Naive thymus-derived CD4-positive, alpha-beta T cell (primary cell): ENCODE data around the gene CDK14. TPM values are rescaled to one million over a fixed set of nuclear protein-coding genes. Genes with fewer than 3 reads are reported as not detected.

Experiments
- ATAC-seq: fragments of 150-1000 bp; cut with Tn5 transposase; 2 replicates; pipeline ENCODE4 v1.10.0; 2021; ENCODE audit warnings: mild to moderate bottlenecking, moderate library complexity
- CTCF ChIA-PET: fragments of 350-600 bp; sonication (Branson Sonifier 250); formaldehyde crosslinking; loops from one replicate; lab custom pipeline; 2021; ENCODE audit warnings: antibody characterized with exemption; lab: Charles Lee
- POLR2A ChIA-PET: fragments of 350-600 bp; sonication (Branson Sonifier 250); formaldehyde crosslinking; loops from one replicate; lab custom pipeline; 2021; ENCODE audit warnings: antibody characterized with exemption, inconsistent platforms; lab: Charles Lee
- DNase-seq, 9 donors: peaks; one replicate each; pipeline versions ENCODE4 v3.0.0 to v3.0.0-alpha.2; 2020 to 2022; ENCODE audit warnings: mixed read lengths in 1 of 9
- H3K27ac ChIP-seq: one replicate; pipeline ENCODE4 v1.7.0; 2013; ENCODE audit warnings: mild to moderate bottlenecking, low read depth, low read length, moderate library complexity
- H3K27me3 ChIP-seq, 2 donors: one replicate each; pipeline ENCODE4 v1.7.0; 2013; ENCODE audit warnings: low read length in 2 of 2, mild to moderate bottlenecking in 2 of 2, moderate library complexity in 2 of 2; ENCODE audit not compliant: control insufficient read depth in 2 of 2, insufficient read depth in 2 of 2
- H3K36me3 ChIP-seq, 3 experiments: 1 replicate in 2 of 3; 2 replicates in 1 of 3; pipeline ENCODE4 v1.7.0; 2013; ENCODE audit warnings: low read length in 3 of 3, mild to moderate bottlenecking in 3 of 3, moderate library complexity in 1 of 3; ENCODE audit not compliant: insufficient read depth in 3 of 3, control insufficient read depth in 2 of 3
- H3K4me1 ChIP-seq, 2 donors: one replicate each; pipeline ENCODE4 v1.7.0; 2013; ENCODE audit warnings: low read length in 2 of 2, mild to moderate bottlenecking in 2 of 2, moderate library complexity in 1 of 2; ENCODE audit not compliant: control insufficient read depth in 2 of 2, insufficient read depth in 2 of 2
- H3K4me3 ChIP-seq: 2 replicates; pipeline ENCODE4 v1.7.0; 2013; ENCODE audit warnings: mild to moderate bottlenecking, low read length
- H3K9me3 ChIP-seq, 3 experiments: 1 replicate in 2 of 3; 2 replicates in 1 of 3; pipeline ENCODE4 v1.7.0; 2013; ENCODE audit warnings: low read length in 3 of 3; ENCODE audit not compliant: control insufficient read depth in 2 of 3
- H3K27ac Mint-ChIP-seq, 9 donors: one replicate each; pipeline ENCODE4 v1.8.0; 2020 to 2022; ENCODE audit warnings: mixed read lengths in 9 of 9, mild to moderate bottlenecking in 8 of 9, moderate library complexity in 5 of 9, inconsistent platforms in 2 of 9
- H3K27me3 Mint-ChIP-seq, 5 donors: one replicate each; pipeline ENCODE4 v1.8.0; 2021 to 2022; ENCODE audit warnings: mixed read lengths in 5 of 5, mild to moderate bottlenecking in 1 of 5
- H3K36me3 Mint-ChIP-seq, 5 donors: one replicate each; pipeline ENCODE4 v1.8.0; 2020 to 2022; ENCODE audit warnings: mixed read lengths in 5 of 5, mild to moderate bottlenecking in 3 of 5, inconsistent platforms in 1 of 5
- H3K4me1 Mint-ChIP-seq, 7 donors: one replicate each; pipeline ENCODE4 v1.8.0; 2020 to 2022; ENCODE audit warnings: mixed read lengths in 7 of 7, mild to moderate bottlenecking in 3 of 7, inconsistent platforms in 1 of 7
- H3K4me3 Mint-ChIP-seq, 10 donors: one replicate each; pipeline ENCODE4 v1.8.0; 2020 to 2022; ENCODE audit warnings: mild to moderate bottlenecking in 10 of 10, mixed read lengths in 10 of 10, moderate library complexity in 6 of 10, inconsistent platforms in 2 of 10
- H3K9me3 Mint-ChIP-seq, 11 donors: one replicate each; pipeline ENCODE4 v1.8.0; 2020 to 2022; ENCODE audit warnings: mixed read lengths in 11 of 11, mild to moderate bottlenecking in 4 of 11, inconsistent platforms in 1 of 11, moderate library complexity in 1 of 11
- intact Hi-C, 2 donors: fragments of 100-400 bp; cut with micrococcal nuclease; formaldehyde crosslinking; loops; one replicate each; pipeline ENCODE4 v1.15.1; 2023
- polyA plus RNA-seq, 2 donors: library from polyadenylated mRNA; unstranded; fragments of 300-500 nt; fragmentation: Illumina TruSeq; gene quantifications; one replicate each; pipeline ENCODE4 v1.2.3, GENCODE V29; 2021
- total RNA-seq, 6 experiments: library from RNA in 5 of 6; stranded (reverse) in 5 of 6; gene quantifications; 1 replicate in 5 of 6; 2 replicates in 1 of 6; pipeline ENCODE4 v1.2.3 and lab custom pipeline; 2021 to 2026

CDK14 gene
- total and polyA plus RNA-seq, 7 experiments from 2014 or later = 0.05 to 9.9 (median 0.72) TPM; not detected in 1

DNA sequence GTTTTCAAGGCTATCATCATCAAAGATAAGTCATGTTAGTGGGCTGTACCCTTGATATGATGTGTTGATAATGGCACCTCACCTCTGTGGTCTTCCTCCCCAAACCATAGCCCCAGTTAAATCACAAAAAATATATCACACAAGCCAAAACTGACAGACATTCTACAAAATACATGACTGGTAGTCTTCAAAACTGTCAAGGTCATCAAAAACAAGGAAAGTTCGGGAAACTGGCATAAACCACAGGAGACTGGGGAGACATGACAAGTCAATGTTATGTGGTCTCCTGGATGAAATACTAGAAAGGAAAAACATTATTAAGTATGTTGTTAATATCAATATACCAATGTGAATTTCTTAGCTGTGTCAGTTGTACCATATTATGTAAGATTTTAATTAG is 388.6 kb downstream of the CDK14 start:
- Histone ChIP-seq H3K36me3 (no peaks in the 10 kb centered on the region), H3K27me3 (no peaks in the 10 kb centered on the region), H3K4me3 (no peak overlapping the region), H3K4me1 (no peaks in the 10 kb centered on the region), H3K9me3 (peaks cover 0 to 6% (median 0%) of the 10 kb centered on the region in 3 experiments), H3K27ac (no peak overlapping the region)
- ATAC-seq = no peak
- ChIA-PET CTCF (no interaction called here), POLR2A (no interaction called here)
- H3K27ac Mint-ChIP-seq = no peak overlapping the region
- no peak overlapping the region for H3K4me3 Mint-ChIP-seq
- H3K36me3 Mint-ChIP-seq = peaks cover 0 to 5% (median 0%) of the 10 kb centered on the region in 5 donors
- H3K4me1 Mint-ChIP-seq = no peaks in the 10 kb centered on the region
- DNase-seq = no peak
- intact Hi-C loops = no loop called here
- H3K9me3 Mint-ChIP-seq = peaks cover 0 to 18% (median 5%) of the 10 kb centered on the region in 11 donors
- H3K27me3 Mint-ChIP-seq = peaks cover 0 to 4% (median 3%) of the 10 kb centered on the region in 5 donors

DNA sequence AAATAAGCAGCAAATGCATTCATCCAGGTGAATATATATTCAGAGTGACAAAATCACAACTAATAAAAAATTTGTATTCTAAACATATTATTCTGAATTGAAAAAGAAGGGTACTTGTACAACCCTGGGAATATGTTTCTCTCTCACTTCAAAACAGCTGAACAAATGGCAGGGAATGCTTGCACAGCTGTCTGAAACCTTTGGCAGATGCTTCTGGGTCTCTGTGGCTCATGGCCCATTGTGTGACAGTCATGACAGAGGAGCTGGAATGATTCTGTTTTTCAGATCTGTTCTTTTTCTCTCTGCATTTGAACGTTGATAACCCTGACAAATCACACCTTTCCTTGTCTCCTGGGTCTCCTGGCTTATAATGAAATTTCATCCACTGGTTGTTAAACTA is 392.4 kb downstream of the CDK14 start:
- Histone ChIP-seq H3K36me3 (no peaks in the 10 kb centered on the region), H3K9me3 (no peaks in the 10 kb centered on the region), H3K4me3 (no peak overlapping the region), H3K4me1 (no peaks in the 10 kb centered on the region), H3K27me3 (no peaks in the 10 kb centered on the region), H3K27ac (no peak overlapping the region)
- Mint-ChIP-seq H3K27me3 (peaks cover 0 to 7% (median 3%) of the 10 kb centered on the region in 5 donors), H3K4me1 (no peaks in the 10 kb centered on the region), H3K27ac (no peak overlapping the region), H3K36me3 (no peaks in the 10 kb centered on the region), H3K4me3 (no peak overlapping the region), H3K9me3 (peaks cover 0 to 5% (median 0%) of the 10 kb centered on the region in 11 donors)
- intact Hi-C loops = no loop called here
- no peak for DNase-seq
- no peak for ATAC-seq
- ChIA-PET CTCF (no interaction called here), POLR2A (no interaction called here)

GRCh38 chr7:90988996-90989765 is 393.1 kb downstream of the CDK14 start:
- Mint-ChIP-seq H3K27me3 (peaks cover 0 to 7% (median 3%) of the 10 kb centered on the region in 5 donors), H3K4me3 (no peak overlapping the region), H3K27ac (no peak overlapping the region), H3K36me3 (no peaks in the 10 kb centered on the region), H3K4me1 (no peaks in the 10 kb centered on the region), H3K9me3 (peaks cover 0 to 5% (median 0%) of the 10 kb centered on the region in 11 donors)
- ATAC-seq (no peak), DNase-seq (no peak)
- no peaks in the 10 kb centered on the region for H3K36me3 ChIP-seq
- H3K9me3 ChIP-seq = no peaks in the 10 kb centered on the region
- H3K4me3 ChIP-seq = no peak overlapping the region
- no peak overlapping the region for H3K27ac ChIP-seq
- intact Hi-C loops = no loop called here
- no peaks in the 10 kb centered on the region for H3K27me3 ChIP-seq
- CTCF ChIA-PET = no interaction called here
- POLR2A ChIA-PET = no interaction called here
- H3K4me1 ChIP-seq = no peaks in the 10 kb centered on the region

DNA sequence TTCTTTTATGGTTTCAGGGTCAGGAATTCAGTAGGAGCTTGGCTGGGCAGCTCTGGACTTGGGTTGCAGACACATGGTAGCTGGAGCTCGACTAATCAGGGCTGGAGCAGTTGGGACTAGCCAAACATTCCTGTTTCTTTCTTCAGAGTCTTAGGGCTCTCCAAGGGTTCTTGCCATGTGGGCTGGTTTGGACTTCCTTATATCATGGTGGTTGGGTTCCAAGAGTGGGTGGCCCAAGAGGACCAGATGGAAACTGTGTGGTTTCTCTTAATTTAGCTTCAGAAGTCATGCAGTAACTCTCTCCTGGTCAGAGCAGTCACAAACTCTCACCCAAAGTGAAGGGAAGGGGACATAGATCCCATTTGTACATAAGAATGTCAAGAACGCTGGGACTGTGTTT is 398.0 kb downstream of the CDK14 start:
- no peaks in the 10 kb centered on the region for H3K36me3 ChIP-seq
- no peaks in the 10 kb centered on the region for H3K36me3 Mint-ChIP-seq
- H3K9me3 ChIP-seq = no peaks in the 10 kb centered on the region
- H3K4me3 Mint-ChIP-seq = no peak overlapping the region
- ChIA-PET POLR2A (no interaction called here), CTCF (no interaction called here)
- no peaks in the 10 kb centered on the region for H3K27me3 ChIP-seq
- no peak overlapping the region for H3K27ac ChIP-seq
- intact Hi-C loops = no loop called here
- peaks cover 0 to 5% (median 0%) of the 10 kb centered on the region in 11 donors for H3K9me3 Mint-ChIP-seq
- no peaks in the 10 kb centered on the region for H3K4me1 Mint-ChIP-seq
- H3K4me1 ChIP-seq = no peaks in the 10 kb centered on the region
- ATAC-seq = no peak
- H3K27me3 Mint-ChIP-seq = peaks cover 0 to 7% (median 3%) of the 10 kb centered on the region in 5 donors
- H3K27ac Mint-ChIP-seq = no peak overlapping the region
- no peak overlapping the region for H3K4me3 ChIP-seq
- no peak for DNase-seq

DNA sequence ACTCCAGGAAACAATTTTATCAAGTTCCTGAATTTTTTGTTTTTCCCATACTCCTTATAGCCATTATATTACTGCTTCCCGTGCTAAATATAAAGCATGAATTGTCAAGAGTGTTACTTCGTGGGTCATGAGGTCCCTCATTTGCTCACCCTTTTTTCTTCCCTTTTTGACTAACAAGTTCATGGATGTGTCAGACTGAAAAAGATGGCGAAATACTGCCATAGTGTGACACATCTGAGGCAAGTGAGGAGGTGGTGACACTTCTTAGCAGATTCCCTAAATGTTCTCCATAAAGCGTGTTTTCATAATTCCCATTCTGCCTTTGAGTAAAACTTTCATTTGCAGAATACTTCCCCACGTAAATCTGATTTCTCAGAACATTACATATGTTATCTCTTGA is 398.5 kb downstream of the CDK14 start:
- no peak overlapping the region for H3K4me3 Mint-ChIP-seq
- H3K36me3 ChIP-seq = no peaks in the 10 kb centered on the region
- H3K27me3 ChIP-seq = no peaks in the 10 kb centered on the region
- H3K36me3 Mint-ChIP-seq = no peaks in the 10 kb centered on the region
- intact Hi-C loops = no loop called here
- no peak overlapping the region for H3K4me3 ChIP-seq
- DNase-seq (no peak), ATAC-seq (no peak)
- no peak overlapping the region for H3K27ac Mint-ChIP-seq
- peaks cover 0 to 5% (median 0%) of the 10 kb centered on the region in 11 donors for H3K9me3 Mint-ChIP-seq
- H3K4me1 ChIP-seq = no peaks in the 10 kb centered on the region
- ChIA-PET POLR2A (no interaction called here), CTCF (no interaction called here)
- H3K4me1 Mint-ChIP-seq = no peaks in the 10 kb centered on the region
- peaks cover 0 to 7% (median 3%) of the 10 kb centered on the region in 5 donors for H3K27me3 Mint-ChIP-seq
- H3K9me3 ChIP-seq = no peaks in the 10 kb centered on the region
- H3K27ac ChIP-seq = no peak overlapping the region

GRCh38 chr7:90995996-90996395 is 399.9 kb downstream of the CDK14 start:
- DNase-seq (no peak), ATAC-seq (no peak)
- peaks cover 0 to 7% (median 0%) of the 10 kb centered on the region in 5 donors for H3K27me3 Mint-ChIP-seq
- POLR2A ChIA-PET = no interaction called here
- Histone ChIP-seq H3K4me3 (no peak overlapping the region), H3K27me3 (no peaks in the 10 kb centered on the region), H3K9me3 (no peaks in the 10 kb centered on the region), H3K4me1 (no peaks in the 10 kb centered on the region), H3K27ac (no peak overlapping the region), H3K36me3 (no peaks in the 10 kb centered on the region)
- H3K36me3 Mint-ChIP-seq = no peaks in the 10 kb centered on the region
- intact Hi-C loops = no loop called here
- H3K27ac Mint-ChIP-seq = no peak overlapping the region
- CTCF ChIA-PET = no interaction called here
- H3K4me3 Mint-ChIP-seq = no peak overlapping the region
- H3K4me1 Mint-ChIP-seq = no peaks in the 10 kb centered on the region
- H3K9me3 Mint-ChIP-seq = peaks cover 0 to 5% (median 0%) of the 10 kb centered on the region in 11 donors
